Adipocyte (in vitro differentiated cells): ENCODE measurements around the gene SPAST.
"Not testable (repeated sequence)": the region's sequence is repeated elsewhere in the genome, so short reads cannot be mapped to it uniquely, and the experiment has no call there.

ENCODE experiments used
- DNase-seq: peaks from one replicate; pipeline ENCODE4 v3.0.0-alpha.2; 2015; ENCODE audit warnings: low read depth
- H3K27me3 ChIP-seq: replicated peaks from 2 replicates; pipeline ENCODE4 v1.7.0; 2013; ENCODE audit warnings: mild to moderate bottlenecking, low read length, moderate library complexity; ENCODE audit not compliant: control insufficient read depth, insufficient read depth
- H3K36me3 ChIP-seq: 2 replicates; pipeline ENCODE4 v1.7.0; 2013; ENCODE audit warnings: low read length, mild to moderate bottlenecking, moderate library complexity; ENCODE audit not compliant: control insufficient read depth, insufficient read depth, severe bottlenecking
- H3K4me1 ChIP-seq: 2 replicates; pipeline ENCODE4 v1.7.0; 2013; ENCODE audit warnings: mild to moderate bottlenecking, low read length, moderate library complexity; ENCODE audit not compliant: control insufficient read depth, insufficient read depth
- H3K4me3 ChIP-seq: 2 replicates; pipeline ENCODE4 v1.7.0; 2013; ENCODE audit warnings: mild to moderate bottlenecking, low read length, moderate library complexity
- H3K9ac ChIP-seq: 2 replicates; pipeline ENCODE4 v1.7.0; 2013; ENCODE audit warnings: mild to moderate bottlenecking, low read length, moderate library complexity
- H3K9me3 ChIP-seq: 2 replicates; pipeline ENCODE4 v1.7.0; 2013; ENCODE audit warnings: mild to moderate bottlenecking, low read length, moderate library complexity; ENCODE audit not compliant: control insufficient read depth

SPAST gene

DNA sequence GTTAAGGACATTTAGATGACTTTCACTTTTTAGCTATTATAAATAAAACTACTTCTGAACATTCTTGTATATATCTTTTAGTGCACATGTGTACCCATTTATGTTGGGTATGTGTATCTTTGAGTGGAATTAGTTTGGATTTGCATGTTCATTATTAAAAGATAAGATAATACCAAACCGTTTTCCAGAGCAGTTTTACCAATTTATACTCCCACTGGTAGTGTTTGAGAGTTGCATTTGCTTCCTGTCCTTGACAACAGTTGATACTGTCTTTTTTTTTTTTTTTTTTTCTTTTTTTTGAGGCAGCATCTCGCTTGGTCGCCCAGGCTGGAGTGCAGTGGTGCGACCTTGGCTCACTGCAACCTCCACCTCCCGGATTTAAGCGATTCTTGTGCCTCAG is 125.7 kb downstream of the SPAST start:
- Histone ChIP-seq H3K4me3 (no peak overlapping the region), H3K9ac (no peak overlapping the region), H3K36me3 (peaks cover 45% of the 10 kb centered on the region), H3K4me1 (no peaks in the 10 kb centered on the region), H3K27me3 (no peaks in the 10 kb centered on the region), H3K9me3 (no peaks in the 10 kb centered on the region)
- no peak for DNase-seq

DNA sequence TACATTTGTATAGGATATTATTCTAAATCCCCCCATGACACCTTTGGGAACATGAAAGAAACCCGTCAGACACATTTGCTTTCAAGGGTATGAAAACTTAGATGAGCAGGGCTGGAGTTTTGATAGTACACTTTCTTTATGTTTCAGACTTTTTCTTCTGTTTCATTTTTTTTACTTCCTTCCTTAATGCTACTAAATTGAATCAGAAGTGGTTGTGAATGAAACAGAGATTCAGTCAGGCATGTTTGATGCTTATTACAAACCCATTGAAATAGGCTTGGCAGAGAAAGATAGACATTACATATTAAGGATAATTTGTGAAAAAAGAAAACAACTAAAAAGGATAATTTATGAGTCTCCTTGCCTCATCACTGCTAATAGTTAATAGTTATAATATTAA is 129.1 kb downstream of the SPAST start:
- peaks cover 46% of the 10 kb centered on the region for H3K36me3 ChIP-seq
- no peak overlapping the region for H3K9ac ChIP-seq
- no peaks in the 10 kb centered on the region for H3K4me1 ChIP-seq
- H3K27me3 ChIP-seq: no peaks in the 10 kb centered on the region
- no peak overlapping the region for H3K4me3 ChIP-seq
- H3K9me3 ChIP-seq: no peaks in the 10 kb centered on the region
- no peak for DNase-seq

- peaks cover 68% of the 10 kb centered on the region for H3K36me3 ChIP-seq
- no peak for DNase-seq
These were observed 137.5 kb downstream of the SPAST start for GRCh38 chr2:32200814-32201213.

GRCh38 chr2:32203428-32203827 is 140.1 kb downstream of the SPAST start:
- not testable (repeated sequence) for H3K9me3 ChIP-seq, H3K4me3 ChIP-seq, DNase-seq, H3K4me1 ChIP-seq, H3K27me3 ChIP-seq, H3K9ac ChIP-seq
- H3K36me3 ChIP-seq: peaks cover 50% of the 10 kb centered on the region

More at GRCh38 chr2:32200814-32201213, 137.5 kb downstream of the SPAST start:
- Histone ChIP-seq H3K27me3 (no peaks in the 10 kb centered on the region), H3K9ac (no peak overlapping the region), H3K9me3 (no peaks in the 10 kb centered on the region), H3K4me3 (no peak overlapping the region), H3K4me1 (no peaks in the 10 kb centered on the region)
